Fibroblast of skin of left quadriceps (primary cell): ENCODE data around the gene ITGAE.

Experiments used
- DNase-seq, 2 experiments: peaks; one replicate each; pipeline ENCODE4 v3.0.0-alpha.2; 2013; ENCODE audit warnings: low read depth in 2 of 2

Gene ITGAE

GRCh38 chr17:3668279-3669084, 132.5 kb downstream of the ITGAE start, which contains the start of the genes EMC6 and TAX1BP3:
EMC6 (plus strand) TSS chr17:3668812; CDS start chr17:3669147, 335 bp downstream.
TAX1BP3 (minus strand) TSS chr17:3668578; CDS start chr17:3668526, 52 bp downstream.
- peak; percentile 94 to 95 for DNase-seq

DNA sequence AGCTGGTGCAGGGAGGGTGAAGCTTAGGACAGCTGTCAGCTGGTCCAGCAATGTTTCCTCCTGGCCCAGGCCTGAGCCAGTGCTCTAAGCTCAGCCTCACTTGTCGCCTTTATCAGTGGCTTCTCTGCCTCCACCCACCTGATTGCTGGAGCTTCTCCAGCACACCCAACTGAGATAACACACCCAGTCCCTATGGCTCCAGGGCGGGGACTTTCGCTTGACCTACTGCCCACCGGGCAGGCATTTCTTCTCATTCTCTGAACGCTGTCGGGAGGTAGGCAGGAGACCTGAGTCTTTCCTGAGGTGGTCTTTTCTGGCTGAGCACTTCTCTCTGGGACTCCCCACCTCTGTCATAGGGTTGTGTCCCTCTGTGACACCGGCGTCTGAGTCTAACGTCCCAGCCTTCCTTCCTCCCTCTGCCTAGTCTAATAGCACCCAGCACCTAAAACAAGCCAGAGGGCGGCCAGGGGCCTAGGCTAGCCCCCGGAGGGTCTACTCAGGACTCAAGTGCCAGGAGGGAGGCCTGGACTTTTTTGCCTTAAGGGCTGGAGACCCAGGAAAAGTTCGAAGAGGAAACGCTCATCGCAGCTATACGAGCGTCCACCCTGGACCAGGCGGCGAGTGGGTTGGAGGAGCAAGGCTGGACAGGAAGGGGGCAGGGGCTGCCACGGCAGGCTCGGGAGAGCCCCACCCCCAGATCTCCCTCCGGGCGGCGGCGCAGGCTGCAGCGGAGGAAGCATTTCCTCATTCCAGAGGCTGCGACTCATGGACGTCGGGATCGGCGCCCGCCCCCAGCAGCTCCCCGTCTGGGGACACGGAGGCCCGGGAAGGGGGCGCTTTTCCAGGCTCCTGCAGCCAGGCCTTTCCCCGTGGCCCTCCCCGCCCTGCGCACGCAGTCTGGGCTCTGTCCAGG, 133.4 kb downstream of the ITGAE start:
- peak; percentile 84 to 88 for DNase-seq

- no peak for DNase-seq
Observed at GRCh38 chr17:3666516-3666915, 134.5 kb downstream of the ITGAE start.

GRCh38 chr17:3665834-3666233, 135.2 kb downstream of the ITGAE start:
- no peak for DNase-seq
